Pulmonary artery endothelial cell (primary cell): ENCODE measurements around the gene DFFB. TPM values are rescaled to one million over a fixed set of nuclear protein-coding genes. Genes with fewer than 3 reads are reported as not detected.

Experiments
- DNase-seq: peaks from one replicate; pipeline ENCODE4 v3.0.0-alpha.2; 2011; ENCODE audit warnings: low read depth, low spot score
- total RNA-seq: library from RNA; depleted of rRNA; stranded (reverse); fragments of >200 nt; gene quantifications from 2 replicates; pipeline ENCODE4 v1.2.3, GENCODE V29; 2014

Gene DFFB
- total RNA-seq, 1 donor from 2014 or later = 11.5 TPM

DNA sequence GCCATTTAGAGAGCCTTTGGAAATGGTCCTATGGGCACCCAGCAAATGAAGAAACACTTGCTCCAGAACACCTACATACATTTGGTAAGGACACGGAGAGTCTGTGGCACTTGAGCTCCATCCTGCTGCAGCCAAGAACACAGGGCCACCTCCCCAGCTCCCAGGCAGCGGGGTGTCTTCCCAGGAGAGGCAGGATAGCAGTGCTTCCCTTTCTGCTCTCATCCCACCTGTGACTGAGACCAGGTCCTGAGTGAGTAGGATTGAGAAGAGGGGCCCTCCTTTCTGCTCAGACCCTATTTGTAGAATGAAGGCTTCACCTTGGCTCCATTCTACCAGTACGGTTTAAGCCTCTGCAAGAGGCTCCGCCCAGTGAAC is 38.7 kb downstream of the DFFB start:
- DNase-seq = no peak

DNA sequence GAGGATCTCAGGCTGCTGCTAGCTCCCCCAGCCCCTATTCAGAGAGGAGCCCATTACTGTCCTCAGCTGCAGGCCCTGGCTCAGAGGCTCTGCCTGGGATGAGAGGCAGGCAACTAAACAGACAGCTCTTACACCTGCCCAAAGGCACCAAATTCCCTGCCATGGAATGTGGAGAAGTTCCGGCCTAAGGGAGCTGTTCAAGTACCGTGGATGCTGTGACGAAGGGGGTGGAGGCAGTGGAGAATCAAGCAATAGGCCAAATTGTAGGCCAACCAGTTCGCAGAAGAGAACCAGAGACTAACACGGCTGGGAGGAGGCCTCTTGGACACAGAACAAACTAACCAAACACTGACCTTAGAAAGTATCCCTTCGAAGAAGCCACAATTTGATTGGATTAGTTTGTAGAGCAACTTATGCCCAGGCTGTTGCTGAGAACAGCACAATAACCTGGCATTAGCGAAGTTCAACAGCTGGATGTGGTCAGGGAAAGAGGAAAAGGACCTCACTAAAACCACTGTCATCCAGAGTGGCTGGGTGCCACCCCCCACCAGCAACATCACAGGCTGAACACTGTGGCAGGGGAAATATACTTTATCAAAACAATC is 39.2 kb downstream of the DFFB start:
- DNase-seq = no peak

DNA sequence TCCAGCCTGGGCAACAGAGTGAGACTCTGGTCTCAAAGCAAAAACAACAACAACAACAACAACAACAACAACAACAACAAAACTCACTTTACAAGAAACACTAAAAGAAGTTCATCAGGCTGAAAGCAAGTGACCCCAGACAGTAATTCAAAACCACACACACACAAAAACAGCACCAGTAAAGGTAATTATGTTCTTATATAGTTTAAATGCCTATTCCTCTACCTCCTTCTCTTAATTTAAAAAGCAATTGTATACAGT is 41.1 kb downstream of the DFFB start:
- DNase-seq = no peak

DNA sequence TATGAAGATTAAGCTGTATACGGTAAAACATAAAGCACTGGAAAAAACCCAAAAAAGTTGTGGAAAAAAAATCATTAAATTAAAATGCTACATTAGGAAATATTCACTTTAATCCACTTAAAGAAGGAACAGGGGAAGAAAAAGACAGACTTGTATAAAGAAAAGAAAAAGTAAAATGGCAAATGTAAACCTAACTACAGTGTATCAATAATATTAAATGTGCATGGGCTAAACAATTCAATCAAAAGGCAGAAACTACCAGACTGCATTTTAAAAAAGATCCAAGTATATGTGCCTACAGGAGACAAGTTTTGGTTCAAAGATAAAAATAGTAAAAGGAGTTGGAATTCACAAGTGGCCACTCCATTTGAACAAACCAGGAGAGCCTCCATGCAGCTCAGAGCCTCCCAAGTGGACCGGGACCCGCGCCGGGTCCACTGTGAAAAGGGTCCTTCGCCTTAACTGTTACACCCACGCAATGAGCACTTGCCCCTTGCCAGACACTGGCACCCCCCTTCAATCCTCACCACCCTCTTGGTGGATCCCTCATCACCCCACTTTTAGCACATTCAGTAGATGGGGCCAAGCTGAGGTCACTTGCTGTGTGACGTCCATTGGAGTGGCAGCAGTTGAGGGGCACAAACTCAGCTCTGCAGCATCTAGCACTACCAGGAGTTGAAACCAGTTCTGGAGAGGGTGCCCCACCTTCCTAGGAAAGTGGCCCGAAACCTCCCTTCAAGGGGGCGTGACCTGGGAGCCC is 41.9 kb downstream of the DFFB start:
- no peak for DNase-seq

DNA sequence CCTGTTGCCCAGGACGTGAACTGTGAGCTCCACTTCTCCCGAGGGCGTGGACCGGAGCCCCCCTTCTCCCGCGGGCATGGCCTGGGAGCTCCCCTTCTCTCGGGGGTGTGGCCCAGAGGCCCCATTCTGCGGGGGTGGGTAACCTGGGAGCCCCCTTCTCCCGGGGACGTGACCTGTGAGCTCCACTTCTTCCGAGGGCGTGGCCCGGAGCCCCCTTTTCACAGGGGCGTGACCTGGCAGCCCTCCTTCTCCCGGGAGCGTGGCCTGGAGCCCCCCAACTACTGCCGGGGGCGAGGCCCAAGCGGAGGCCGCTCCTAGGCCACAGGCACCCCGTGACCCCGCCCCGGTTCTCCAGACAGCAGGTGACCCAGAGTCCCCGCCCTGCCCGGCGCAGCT is 42.5 kb downstream of the DFFB start:
- DNase-seq = no peak

DNA sequence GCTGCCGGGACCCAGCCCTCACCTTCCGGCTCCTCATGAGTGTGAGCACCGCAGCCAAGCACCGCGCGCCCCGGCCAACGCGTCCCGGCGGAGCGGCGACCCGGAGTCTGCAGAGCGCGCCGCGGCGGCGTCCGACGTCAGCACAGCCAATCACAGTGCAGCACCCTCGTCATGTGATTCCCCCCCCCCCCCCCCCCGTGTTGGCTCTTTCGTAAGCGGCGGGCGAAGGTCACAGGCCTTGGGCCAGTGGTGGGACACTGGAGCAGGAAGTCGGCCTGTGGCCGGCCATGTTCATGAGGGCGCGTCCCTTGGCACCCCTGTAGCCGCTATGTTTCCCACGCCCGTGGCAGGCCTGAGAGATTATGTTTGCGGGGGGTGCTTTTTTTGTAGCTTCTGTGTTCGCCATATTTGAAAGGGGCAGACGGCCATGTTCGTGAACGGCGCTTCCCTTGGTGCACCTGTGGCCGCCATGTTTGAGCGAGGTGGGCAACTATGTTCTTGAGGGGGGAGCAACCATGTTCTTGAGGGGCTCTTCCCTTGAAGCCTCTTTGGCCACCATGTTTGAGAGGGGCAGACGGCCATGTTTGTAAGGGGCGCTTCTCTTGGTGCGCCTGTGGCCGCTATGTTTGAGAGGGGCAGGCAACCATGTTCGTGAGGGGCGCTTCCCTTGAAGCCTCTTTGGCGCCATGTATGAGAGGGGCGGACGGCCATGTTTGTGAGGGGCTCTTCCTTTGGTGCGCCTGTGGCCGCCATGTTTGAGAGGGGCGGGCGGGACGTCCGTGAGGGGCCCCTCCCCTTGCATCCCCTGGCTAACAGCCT is 43.1 kb downstream of the DFFB start, which contains the start of gene C1orf174:
Gene C1orf174 (minus strand): TSS at position 123 of the 819 bp plus-strand sequence. CDS start 86 bp downstream, at position 37.
- peak; percentile 97 for DNase-seq

DNA sequence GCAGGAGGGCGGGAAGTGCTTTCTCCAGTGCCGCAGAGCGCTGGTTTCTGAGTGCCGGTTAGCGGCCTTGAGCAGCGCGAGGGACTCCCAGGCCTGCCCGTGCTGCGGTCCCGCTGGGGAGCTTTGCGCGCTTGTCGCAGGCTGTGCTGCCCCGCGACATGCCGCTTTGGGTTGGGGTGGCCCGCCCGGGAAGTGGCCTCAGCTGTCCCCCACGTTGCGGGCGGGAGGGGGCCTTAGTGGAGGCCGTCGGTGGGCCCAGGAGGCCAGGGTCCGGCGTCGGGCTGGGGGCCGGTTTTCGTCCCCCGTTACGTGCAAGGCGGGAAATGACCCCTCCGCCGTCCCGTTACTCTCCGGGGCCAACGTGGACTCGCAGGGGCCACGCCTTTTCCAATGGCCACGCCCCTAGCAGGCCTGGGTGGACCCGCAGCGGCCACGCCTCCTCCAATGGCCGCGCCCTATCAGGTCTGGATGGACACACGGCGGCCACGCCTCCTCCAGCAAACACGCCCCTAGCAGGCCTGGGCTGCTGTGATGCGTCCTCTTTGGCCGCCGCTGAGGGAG is 43.8 kb downstream of the DFFB start:
- peak; percentile 88 for DNase-seq

DNA sequence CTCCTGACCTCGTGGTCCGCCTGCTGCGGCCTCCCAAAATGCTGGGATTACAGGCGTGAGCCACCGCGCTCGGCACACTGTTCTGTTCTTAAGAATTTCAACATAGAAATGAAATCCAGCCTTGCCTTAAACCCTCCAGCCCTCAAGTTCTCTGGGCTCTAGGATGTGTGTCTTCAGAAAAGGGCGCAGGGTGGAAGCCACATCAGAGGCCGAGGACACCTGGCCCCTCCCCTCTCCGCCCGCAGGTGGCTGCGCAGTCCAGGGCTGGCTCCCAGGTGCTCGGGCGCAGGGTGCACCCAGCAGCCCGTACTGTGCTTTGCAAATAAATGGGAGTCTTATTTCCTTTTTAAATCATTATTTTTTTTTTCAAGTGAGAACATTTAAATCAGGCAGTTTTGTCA is 44.8 kb downstream of the DFFB start:
- no peak for DNase-seq

DNA sequence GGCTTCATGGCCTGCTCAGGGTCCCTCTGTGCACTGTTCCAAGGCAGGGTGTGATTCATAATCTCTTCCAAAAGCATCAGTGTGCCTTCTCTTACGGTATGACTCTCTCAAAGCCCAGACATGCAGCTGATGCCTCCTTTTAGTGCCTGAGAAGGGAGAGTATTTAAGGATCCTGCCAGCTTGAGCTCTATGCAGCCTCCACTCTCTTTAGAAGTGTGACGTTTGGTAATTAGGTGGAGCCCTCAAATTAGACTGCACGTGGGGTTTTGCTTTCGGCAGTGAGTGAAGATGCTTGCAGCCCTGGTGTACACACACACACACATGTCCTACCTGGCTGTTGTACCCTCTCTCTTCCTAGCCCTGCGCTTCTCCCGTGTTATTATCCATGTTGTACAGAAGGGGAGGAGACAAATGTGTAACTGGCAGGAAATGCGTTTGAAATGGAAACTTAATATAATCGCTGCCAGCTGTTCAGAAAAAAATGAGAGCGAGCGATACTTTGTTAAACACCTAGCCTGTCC is 45.4 kb downstream of the DFFB start:
- DNase-seq = no peak

DNA sequence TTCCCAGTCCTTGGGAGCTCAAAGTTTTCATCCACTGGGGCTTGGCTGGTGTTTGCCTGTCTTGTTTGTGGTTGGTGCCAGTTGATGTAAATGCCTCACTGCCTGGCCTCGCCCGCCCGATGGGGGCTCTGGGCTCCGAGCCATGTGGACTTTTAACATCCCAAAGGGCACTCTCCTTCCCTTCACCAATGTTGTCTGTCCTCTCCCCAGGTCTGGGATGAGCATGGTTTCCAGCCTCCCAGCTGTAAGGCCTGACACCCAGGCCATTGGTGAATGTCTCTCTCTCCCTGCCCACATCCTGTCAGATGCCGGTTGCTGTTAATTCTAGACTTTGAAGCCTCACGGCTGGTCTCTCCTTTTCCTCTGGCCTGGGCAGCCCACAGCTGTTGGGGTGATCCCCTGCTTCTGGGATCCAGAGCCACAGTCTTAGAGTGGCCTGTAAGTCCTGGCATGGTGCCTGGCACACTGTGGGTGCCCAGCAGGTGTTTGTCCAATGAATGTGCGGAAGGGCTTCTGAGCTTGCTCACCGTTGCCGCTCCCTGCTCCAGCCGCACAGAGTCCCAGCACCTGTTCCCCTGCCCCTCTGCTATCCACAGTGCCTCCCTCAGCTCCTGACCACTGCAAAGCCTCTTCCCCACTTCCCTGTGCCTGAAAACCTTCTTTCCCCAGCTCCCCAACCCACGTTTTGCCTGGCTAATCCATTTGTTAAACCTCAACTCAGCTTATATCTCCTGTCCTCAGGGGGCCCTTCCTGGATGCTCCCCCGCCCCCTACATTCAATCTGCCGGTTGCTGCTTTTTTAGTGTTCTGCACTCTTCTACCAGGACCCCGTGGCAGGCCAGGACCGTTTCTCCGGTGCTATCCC is 46.1 kb downstream of the DFFB start:
- no peak for DNase-seq

DNA sequence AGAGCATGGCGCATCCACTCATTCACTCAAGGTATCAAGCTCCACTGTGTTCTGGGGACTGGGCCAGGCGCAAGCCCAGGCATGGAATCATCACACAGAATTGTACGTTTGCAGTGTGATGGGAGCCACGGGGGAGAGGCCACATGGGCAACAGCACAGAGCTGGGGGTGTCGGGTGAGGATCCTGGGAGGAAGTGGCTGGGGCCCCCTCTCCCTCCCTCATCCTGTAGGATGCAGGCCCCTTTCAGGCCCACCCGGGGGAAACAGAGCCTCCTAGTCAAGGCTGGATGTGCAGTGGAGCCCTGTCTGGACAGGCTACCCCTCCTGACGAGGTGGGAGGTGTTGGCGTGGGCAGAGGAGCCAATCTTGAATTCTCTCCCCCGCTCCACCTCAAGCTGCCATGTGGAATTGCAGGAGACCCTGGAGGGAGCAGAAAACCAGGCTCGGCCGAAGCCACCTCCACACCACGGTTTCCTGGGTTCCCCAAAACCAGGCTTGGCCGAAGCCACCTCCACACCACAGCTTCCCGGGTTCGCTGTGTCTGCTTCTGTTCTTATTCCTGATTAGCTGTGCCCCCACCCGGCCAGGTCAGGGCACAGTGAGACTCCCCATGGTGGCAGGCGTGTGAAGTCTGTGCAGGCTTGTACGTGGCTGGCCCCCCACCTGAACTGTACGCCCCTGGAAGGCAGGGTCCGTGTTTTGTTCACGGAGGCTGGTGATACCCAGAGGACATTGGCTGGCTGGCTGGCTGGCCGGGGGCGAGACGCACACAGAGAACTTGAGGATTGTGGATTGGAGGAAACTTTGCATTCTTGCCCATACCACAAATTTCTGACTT is 46.9 kb downstream of the DFFB start:
- no peak for DNase-seq

DNA sequence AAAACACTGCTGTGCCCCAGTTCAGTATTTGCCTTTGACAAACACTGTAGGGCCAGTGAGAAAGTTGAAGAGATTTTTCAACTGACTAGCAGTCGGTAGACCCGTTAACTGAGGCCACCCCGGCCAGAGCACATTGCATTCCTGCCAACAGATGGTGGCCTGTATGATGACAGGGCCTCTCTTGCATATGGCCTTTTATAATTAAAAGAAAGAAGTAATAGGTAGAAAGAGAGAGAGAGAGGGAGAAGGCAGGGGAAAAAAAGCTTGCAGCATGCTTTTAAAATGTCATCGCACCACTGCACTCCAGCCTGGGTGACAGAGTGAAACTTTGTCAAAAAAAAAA is 47.5 kb downstream of the DFFB start:
- no peak for DNase-seq

DNA sequence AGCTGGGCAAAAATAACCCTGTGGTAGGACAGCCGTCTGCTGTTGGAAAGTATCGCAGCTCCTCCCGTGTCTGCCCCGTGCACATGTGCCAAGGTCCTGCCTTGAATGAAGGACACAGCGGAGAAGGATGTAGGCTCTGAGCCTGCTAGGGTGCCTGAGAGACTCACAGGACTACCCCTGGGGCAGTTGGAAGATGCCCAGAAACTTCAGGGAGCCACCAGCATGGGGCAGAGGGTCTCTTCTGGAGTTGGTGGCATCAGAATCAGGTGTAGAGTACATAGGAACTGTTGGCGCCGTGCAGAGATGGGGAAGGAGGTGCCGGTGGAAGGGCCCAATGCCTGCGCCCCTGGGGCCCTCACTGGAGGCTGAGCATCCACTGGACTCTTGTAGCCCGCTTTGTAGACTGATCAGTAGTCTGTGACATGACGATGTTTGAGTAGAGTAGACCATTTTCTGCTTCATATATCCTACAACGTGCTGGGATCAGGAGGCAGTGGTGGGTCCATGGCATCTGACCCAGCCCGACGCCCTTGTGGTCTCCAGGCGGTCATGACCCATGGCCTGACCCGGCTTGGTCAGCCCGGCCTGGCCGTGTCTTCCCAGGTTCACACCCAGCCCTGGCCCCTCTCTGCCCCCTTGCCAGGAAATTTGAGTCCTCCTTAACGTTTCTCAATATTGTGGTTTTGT is 48.1 kb downstream of the DFFB start:
- no peak for DNase-seq

DNA sequence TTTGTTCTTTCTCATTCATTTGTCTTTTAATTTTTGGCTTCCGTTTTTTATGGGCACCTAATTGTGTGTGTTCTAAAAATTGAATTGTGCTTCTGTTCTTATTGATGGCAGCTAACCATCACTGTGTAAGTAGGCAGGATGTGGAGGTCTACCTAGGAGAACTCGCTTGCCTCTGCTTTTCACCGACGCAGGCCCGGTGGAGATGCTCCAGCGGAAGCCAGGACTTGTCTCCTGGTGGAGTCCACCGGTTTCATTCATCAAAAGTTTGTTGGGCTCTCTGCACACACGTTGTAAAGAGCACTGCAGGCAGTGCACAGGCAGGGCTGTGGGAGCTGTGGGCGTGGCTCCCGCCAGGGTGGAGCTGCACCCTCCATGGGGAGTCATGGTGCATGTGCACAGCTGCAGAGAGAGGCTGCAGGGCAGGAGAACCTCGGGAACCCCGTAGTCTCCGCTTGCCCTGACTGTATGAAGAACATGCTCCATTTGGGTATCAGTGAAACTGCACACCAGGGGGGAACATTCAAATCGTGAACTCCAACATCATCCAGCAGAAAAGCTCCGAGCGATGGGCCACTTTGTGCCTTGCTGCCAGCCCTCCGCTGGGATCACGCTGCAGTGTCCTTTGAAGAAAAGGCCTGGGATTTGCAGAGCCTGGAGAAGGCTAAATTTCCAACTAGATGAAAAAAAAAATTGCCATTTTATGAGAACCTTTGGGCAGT is 48.8 kb downstream of the DFFB start:
- no peak for DNase-seq

DNA sequence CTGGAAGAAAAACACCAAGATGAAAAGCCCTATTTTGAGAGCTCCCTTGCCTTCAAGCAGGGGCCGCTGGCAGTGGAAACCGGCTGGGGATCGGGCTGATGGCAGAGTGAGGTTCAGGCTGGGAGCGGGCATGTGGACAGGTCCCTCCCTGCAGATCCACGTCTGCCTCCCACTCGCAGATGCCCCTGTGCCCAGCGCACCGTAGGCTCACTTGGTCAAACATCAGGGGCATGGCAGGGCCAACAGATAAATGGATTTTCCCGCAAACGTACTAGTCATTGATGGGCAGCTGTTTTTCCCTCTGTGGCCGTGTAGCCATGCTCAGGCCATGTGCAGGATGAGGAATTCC is 49.4 kb downstream of the DFFB start:
- DNase-seq = no peak

DNA sequence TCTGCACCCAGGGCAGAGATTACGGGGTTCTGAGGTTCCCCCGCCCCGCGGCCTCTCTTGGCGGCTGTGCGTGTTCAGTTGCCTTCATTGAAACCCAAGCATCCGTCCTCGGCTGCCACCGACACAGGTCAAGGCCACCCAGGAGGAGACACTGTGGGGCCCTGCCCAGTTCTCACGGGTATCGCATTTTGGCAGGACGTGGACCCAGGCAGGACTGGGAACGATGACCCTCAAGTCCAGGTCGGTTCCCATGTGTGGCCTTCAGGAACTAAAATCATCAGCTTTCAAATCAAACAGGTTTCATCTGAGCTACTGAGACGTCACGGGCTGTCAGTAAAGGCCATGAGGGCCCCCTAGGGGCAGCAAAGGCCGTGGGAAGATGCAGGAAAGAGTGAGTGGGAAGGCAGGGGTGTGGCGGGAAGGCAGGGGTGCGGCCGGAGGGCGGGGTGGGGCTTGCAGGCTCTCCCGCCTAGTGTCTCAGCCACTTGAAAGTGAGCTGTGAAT is 49.8 kb downstream of the DFFB start:
- no peak for DNase-seq

DNA sequence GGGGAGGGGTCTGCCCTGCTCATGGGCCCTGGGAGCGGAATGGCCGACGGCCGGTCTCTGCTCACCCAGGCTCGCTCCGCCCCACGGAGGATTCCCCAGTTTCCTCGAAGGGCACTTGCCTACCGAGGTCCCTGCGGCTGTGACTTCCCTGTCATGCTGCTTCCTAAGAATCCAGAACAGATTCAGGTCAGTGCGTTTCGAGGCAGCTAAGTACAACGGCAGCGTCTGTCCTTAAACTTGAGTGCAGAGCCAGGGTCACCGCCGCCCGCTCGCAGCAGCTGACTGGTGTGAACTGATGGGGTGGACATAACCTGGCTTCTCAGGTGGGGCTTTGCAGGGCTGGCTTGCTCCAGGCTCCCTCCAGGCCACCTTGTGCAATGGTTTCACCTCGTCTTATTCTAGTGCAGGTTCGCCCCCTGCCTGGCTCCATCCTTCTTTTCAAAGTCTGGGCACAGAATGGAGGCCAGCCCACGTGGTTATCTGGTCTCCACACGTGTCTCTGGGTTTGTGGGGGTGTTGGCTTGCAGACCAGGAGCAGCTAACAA is 50.4 kb downstream of the DFFB start:
- DNase-seq = no peak

DNA sequence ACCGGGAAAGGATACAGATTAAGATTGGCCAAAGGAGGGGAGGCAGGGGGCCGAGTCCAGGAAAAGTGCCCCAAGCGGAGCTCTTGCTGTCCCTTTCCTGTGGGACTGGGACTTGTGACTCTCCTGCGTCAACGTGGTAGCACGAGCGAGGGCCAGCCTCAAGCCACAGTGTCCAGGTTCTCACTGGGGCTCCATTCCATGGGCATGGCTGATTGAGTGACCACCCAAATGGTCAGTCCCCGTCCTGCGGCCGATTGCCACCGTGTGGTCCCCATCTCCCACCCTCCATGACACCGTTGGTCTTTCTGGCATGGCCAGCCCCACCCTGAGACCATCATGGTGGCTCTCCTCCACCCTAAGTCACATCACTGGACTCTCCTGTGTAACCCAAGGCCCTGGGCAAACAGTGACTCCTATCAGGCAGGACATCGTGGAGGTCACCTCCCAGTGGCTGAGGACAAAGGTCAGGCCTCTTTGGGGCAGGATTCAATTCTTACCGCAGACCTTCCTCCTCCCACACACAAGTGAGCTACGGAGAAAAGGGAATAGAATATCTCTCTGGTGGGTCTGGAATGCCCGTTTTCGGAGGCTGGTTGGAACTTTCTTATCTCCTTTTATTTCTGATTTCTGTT is 51.7 kb downstream of the DFFB start:
- DNase-seq = no peak
